HepG2 (cell line): ENCODE data around the gene BIRC3. TPM values are rescaled to one million over a fixed set of nuclear protein-coding genes. Genes with fewer than 3 reads are reported as not detected.

Source experiments
- ARHGAP35 ChIP-seq: sonication (generic); formaldehyde crosslinking; IDR thresholded peaks from 2 replicates; pipeline ENCODE4 v1.9.0; 2022; ENCODE audit warnings: mild to moderate bottlenecking, inconsistent platforms, moderate library complexity, missing genetic modification reagents, borderline replicate concordance
- ARID2 ChIP-seq: sonication (generic); formaldehyde crosslinking; IDR thresholded peaks from 2 replicates; pipeline ENCODE4 v1.8.1; 2022; ENCODE audit warnings: mild to moderate bottlenecking, missing genetic modification reagents, borderline replicate concordance
- EEA1 ChIP-seq: sonication (generic); formaldehyde crosslinking; IDR thresholded peaks from 2 replicates; pipeline ENCODE4 v1.5.1; 2020; ENCODE audit warnings: mild to moderate bottlenecking, missing genetic modification reagents, borderline replicate concordance
- EED ChIP-seq: sonication (generic); formaldehyde crosslinking; IDR thresholded peaks from 2 replicates; pipeline ENCODE4 v1.5.0; 2020; ENCODE audit warnings: mild to moderate bottlenecking, missing genetic modification reagents
- FOXJ3 ChIP-seq: sonication (generic); formaldehyde crosslinking; IDR thresholded peaks from 2 replicates; pipeline ENCODE4 v1.4.0; 2020; ENCODE audit warnings: missing genetic modification reagents, mild to moderate bottlenecking, borderline replicate concordance
- KDM2A ChIP-seq: sonication (generic); formaldehyde crosslinking; IDR thresholded peaks from 2 replicates; pipeline ENCODE4 v1.4.0; 2020; ENCODE audit warnings: low read depth, missing genetic modification reagents, borderline replicate concordance
- MATR3 ChIP-seq: sonication (generic); formaldehyde crosslinking; IDR thresholded peaks from 2 replicates; pipeline ENCODE4 v1.4.0; 2020; ENCODE audit warnings: missing genetic modification reagents
- NFRKB ChIP-seq: fragments of 450-650 bp; IDR thresholded peaks from 2 replicates; pipeline ENCODE4 v1.6.1; 2017
- PLSCR1 ChIP-seq: sonication (generic); formaldehyde crosslinking; IDR thresholded peaks from 2 replicates; pipeline ENCODE4 v1.5.0; 2020; ENCODE audit warnings: missing genetic modification reagents, mild to moderate bottlenecking, borderline replicate concordance
- POLR2AphosphoS5 ChIP-seq: IDR thresholded peaks from 2 replicates; pipeline ENCODE4 v1.6.1; 2012; ENCODE audit warnings: low read depth, low read length
- RELA ChIP-seq: sonication (generic); formaldehyde crosslinking; IDR thresholded peaks from 2 replicates; pipeline ENCODE4 v1.4.0; 2020; ENCODE audit warnings: missing genetic modification reagents
- SIX4 ChIP-seq: sonication (generic); formaldehyde crosslinking; IDR thresholded peaks from 2 replicates; pipeline ENCODE4 v1.4.0; 2020; ENCODE audit warnings: missing genetic modification reagents
- TRIM24 ChIP-seq: sonication (generic); formaldehyde crosslinking; IDR thresholded peaks from 2 replicates; pipeline ENCODE4 v1.8.0; 2022; ENCODE audit warnings: mild to moderate bottlenecking, missing genetic modification reagents
- USF2 ChIP-seq, 2 experiments: sonication (generic) in 1 of 2; formaldehyde crosslinking in 1 of 2; IDR thresholded peaks; 2 replicates each; pipeline versions ENCODE4 v1.5.1 to v1.6.1; 2011 to 2020; ENCODE audit warnings: borderline replicate concordance in 1 of 2, low read depth in 1 of 2, low read length in 1 of 2, mild to moderate bottlenecking in 1 of 2, missing genetic modification reagents in 1 of 2, moderate library complexity in 1 of 2
- ZFP62 ChIP-seq: sonication (generic); formaldehyde crosslinking; IDR thresholded peaks from 2 replicates; pipeline ENCODE4 v1.4.0; 2020; ENCODE audit warnings: missing genetic modification reagents
- ZKSCAN1 ChIP-seq: fragments of 150-350 bp; IDR thresholded peaks from 2 replicates; pipeline ENCODE4 v1.6.1; 2014; ENCODE audit warnings: low read length
- ZNF10 ChIP-seq: sonication (generic); formaldehyde crosslinking; IDR thresholded peaks from 2 replicates; pipeline ENCODE4 v1.4.0; 2020; ENCODE audit warnings: mild to moderate bottlenecking, low read depth, missing genetic modification reagents, borderline replicate concordance
- ZNF382 ChIP-seq: sonication (generic); formaldehyde crosslinking; IDR thresholded peaks from 2 replicates; pipeline ENCODE4 v1.5.0; 2020; ENCODE audit warnings: missing genetic modification reagents, mild to moderate bottlenecking, borderline replicate concordance
- ZNF383 ChIP-seq: sonication (generic); formaldehyde crosslinking; IDR thresholded peaks from 2 replicates; pipeline ENCODE4 v1.4.0; 2020; ENCODE audit warnings: missing genetic modification reagents, mild to moderate bottlenecking, borderline replicate concordance
- polyA plus RNA-seq, 8 experiments: library from polyadenylated mRNA; depleted of rRNA in 3 of 8; stranded (reverse) in 7 of 8; unstranded in 1 of 8; fragments of >200 nt; fragmentation: Illumina TruSeq in 4 of 8; extraction: Trizol in 4 of 8; gene quantifications; 2 replicates each; pipeline versions ENCODE4 v1.2.1 to v1.2.3, GENCODE V29; 2011 to 2016; ENCODE audit warnings: low read depth in 4 of 8, missing spikeins in 1 of 8, mixed read lengths in 1 of 8; ENCODE audit not compliant: insufficient read depth in 1 of 8
- total RNA-seq, 5 experiments: library from RNA; depleted of rRNA; stranded (reverse); fragments of >200 nt; fragmentation: Illumina TruSeq; extraction: Trizol; gene quantifications; 2 replicates each; pipeline ENCODE4 v1.2.3, GENCODE V29; 2016; ENCODE audit warnings: low read depth in 1 of 5
- TF ChIP-seq, protein P1 (sequence below): conservative IDR thresholded peaks from 2 replicates; pipeline ENCODE4 v1.6.1; 2018; ENCODE audit warnings: missing genetic modification reagents
- TF ChIP-seq, protein P2 (sequence below): sonication (generic); formaldehyde crosslinking; IDR thresholded peaks from 2 replicates; pipeline ENCODE4 v1.8.0; 2022; ENCODE audit warnings: missing genetic modification reagents, mild to moderate bottlenecking, inconsistent platforms, borderline replicate concordance
- TF ChIP-seq, protein P3 (sequence below): sonication (generic); formaldehyde crosslinking; IDR thresholded peaks from 2 replicates; pipeline ENCODE4 v1.8.0; 2023; ENCODE audit warnings: mild to moderate bottlenecking, missing genetic modification reagents

BIRC3 gene
- total and polyA plus RNA-seq, 2 of the 13 experiments (the other 11 are each of a cell fraction or from before 2014, with no cell fraction given) = 0.41 to 4.2 TPM

- TF ChIP-seq ARHGAP35 (CRISPR knock-in tag) = peak; percentile 61; the same call in 1 of the 2 replicates
- no peak for TF ChIP-seq EED
- no peak for TF ChIP-seq USF2 (IDR thresholded peaks at IDR 0.05; ENCODE audit: low read depth, low read length)
- no peak for TF ChIP-seq USF2 (CRISPR knock-in tag; IDR thresholded peaks at IDR 0.05; ENCODE audit: borderline replicate concordance)
- TF ChIP-seq, protein P1, sequence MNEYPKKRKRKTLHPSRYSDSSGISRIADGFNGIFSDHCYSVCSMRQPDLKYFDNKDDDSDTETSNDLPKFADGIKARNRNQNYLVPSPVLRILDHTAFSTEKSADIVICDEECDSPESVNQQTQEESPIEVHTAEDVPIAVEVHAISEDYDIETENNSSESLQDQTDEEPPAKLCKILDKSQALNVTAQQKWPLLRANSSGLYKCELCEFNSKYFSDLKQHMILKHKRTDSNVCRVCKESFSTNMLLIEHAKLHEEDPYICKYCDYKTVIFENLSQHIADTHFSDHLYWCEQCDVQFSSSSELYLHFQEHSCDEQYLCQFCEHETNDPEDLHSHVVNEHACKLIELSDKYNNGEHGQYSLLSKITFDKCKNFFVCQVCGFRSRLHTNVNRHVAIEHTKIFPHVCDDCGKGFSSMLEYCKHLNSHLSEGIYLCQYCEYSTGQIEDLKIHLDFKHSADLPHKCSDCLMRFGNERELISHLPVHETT (CRISPR knock-in tag) = no peak
- no peak for TF ChIP-seq TRIM24 (CRISPR knock-in tag)
- TF ChIP-seq MATR3 (CRISPR knock-in tag) = no peak
- no peak for TF ChIP-seq FOXJ3 (CRISPR knock-in tag)
- peak; percentile 68; the same call in 1 of the 2 replicates for TF ChIP-seq KDM2A (CRISPR knock-in tag)
- TF ChIP-seq, protein P2, sequence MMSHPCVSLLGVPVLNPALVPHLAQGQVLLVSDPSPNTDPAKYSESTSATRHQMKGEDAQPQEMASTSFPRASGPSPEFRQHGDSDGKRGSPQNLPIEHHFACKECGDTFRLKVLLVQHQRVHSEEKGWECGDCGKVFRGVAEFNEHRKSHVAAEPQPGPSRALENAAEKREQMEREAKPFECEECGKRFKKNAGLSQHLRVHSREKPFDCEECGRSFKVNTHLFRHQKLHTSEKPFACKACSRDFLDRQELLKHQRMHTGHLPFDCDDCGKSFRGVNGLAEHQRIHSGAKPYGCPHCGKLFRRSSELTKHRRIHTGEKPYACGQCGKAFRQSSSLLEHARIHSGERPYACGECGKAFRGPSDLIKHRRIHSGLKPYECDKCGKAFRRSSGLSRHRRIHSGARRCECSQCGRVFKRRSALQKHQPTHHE (CRISPR knock-in tag) = no peak
- no peak for TF ChIP-seq ZNF383 (CRISPR knock-in tag)
- 0 out of 2 replicates have a peak, but pooled peaks have one; percentile 32 for TF ChIP-seq ARID2 (CRISPR knock-in tag)
- TF ChIP-seq ZFP62 (CRISPR knock-in tag) = no peak
- no peak for TF ChIP-seq SIX4 (CRISPR knock-in tag)
- TF ChIP-seq NFRKB = no peak
- peak; percentile 50 for TF ChIP-seq POLR2AphosphoS5
- TF ChIP-seq ZNF382 (CRISPR knock-in tag) = no peak
- TF ChIP-seq RELA (CRISPR knock-in tag) = peak; percentile 95; the same call in 1 of the 2 replicates
- TF ChIP-seq EEA1 = no peak
- TF ChIP-seq ZNF10 (CRISPR knock-in tag) = no peak
- TF ChIP-seq ZKSCAN1 = no peak
- TF ChIP-seq PLSCR1 (CRISPR knock-in tag) = no peak
- TF ChIP-seq, protein P3, sequence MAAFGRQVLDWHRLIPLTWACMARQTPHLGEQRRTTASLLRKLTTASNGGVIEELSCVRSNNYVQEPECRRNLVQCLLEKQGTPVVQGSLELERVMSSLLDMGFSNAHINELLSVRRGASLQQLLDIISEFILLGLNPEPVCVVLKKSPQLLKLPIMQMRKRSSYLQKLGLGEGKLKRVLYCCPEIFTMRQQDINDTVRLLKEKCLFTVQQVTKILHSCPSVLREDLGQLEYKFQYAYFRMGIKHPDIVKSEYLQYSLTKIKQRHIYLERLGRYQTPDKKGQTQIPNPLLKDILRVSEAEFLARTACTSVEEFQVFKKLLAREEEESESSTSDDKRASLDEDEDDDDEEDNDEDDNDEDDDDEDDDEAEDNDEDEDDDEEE = peak; percentile 39; the same call in 1 of the 2 replicates
These were observed at the start of gene BIRC3 (continued) for GRCh38 chr11:102317099-102317767.
